ENCODE measurements around the gene AK1.

AK1 gene

GRCh38 chr9:127865645-127866464 lies 11.6 kb downstream of the AK1 start:
- no peak for DNase-seq

DNA sequence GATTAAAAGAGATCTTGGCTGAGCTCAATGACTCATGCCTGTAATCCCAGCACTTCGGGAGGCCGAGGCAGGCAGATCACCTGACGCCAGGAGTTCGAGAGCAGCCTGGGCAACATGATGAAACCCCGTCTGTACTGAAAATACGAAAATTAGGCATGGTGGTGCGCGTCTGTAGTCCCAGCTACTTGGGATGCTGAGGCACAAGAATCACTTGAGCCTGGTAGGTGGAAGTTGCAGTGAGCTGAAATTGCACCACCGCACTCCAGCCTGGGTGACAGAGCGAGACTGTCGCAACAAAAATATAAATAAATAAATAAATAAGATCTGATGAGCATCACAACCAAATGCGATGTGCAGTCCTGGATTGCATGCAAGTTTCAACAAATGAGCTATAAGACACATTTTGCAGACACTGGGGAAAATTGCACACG lies 14.3 kb downstream of the AK1 start:
- DNase-seq: no peak

- peak; percentile 62 for DNase-seq
Observed at GRCh38 chr9:127862075-127863011, 15.1 kb downstream of the AK1 start.

GRCh38 chr9:127860779-127861178 lies 16.7 kb downstream of the AK1 start:
- DNase-seq: no peak

DNA sequence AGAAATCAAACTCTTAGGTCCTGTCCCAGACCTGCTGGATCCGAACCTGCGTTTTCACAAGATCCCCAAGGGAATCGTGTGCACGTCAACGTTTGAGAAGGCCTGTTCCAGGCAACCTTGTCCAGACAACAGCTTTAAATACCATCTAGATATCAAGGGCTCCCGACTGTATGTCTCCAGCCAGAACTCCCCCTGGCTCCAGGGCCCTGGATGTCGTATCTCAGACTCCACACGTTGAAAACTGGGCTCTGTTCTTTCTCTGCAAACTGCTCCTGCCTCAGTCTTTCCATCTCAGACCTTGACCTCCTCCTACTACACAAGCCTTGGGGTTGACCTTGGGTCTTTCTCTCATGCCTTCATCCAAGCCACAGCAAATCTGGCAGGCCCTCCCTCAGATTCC lies 17.2 kb downstream of the AK1 start:
- DNase-seq: no peak

- DNase-seq: no peak
Observed at GRCh38 chr9:127858041-127858512, 19.4 kb downstream of the AK1 start.

GRCh38 chr9:127857278-127857677 lies 20.2 kb downstream of the AK1 start:
- DNase-seq: no peak

- no peak for DNase-seq
Observed at GRCh38 chr9:127856729-127857116, 20.8 kb downstream of the AK1 start.

DNA sequence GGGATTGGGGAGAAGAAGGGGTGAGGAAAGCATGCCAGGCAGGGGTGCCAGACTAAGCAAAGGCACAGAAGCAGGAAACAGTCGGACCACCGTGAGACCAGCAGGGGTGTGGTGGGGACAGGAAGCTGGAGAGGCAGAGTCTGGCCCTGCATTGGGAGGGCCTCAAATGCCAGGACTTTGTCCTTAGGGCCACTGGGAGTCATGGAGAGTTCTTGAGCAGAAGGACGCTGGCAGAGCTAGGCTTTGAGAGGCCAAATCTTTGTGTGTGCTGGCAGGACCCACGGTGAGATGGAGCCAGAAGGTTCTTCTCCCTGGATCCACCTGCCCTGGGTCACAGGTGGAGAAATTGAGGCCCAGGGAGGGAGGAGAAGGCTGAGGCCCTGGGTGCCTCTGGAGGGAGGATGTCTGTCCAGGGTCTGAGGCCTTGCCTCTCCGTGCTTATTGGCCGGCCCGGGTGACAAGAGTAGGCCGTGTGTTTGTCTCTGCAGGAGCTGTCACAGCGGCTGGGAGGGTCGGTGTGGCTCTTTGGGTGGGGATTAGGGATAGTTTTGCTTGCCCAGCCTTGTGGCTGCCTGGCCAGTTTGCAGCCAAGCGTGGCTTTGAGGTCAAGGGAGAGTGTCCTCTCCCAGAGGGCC lies 21.3 kb downstream of the AK1 start:
- no peak for DNase-seq

GRCh38 chr9:127855522-127855921 lies 22.0 kb downstream of the AK1 start:
- no peak for DNase-seq

DNA sequence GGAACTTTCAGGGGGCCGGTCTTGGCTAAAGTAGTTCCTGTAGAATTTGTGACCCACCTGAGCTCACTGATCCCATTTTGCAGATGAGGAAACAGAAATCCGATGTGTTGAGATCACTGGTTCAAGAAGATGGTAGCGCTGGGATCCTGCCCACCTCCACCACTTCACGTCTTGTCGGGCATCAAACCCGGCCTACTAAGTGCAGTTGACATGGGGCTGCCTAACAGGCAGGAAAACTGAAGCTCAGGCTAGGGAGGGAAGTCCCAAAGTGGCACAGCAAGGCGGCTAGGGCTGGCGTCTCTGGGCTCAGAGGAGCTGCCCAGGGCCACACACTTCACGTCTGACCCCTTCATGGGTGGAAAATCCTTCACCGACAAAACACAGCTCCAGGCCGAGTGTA lies 22.5 kb downstream of the AK1 start:
- DNase-seq: no peak

DNA sequence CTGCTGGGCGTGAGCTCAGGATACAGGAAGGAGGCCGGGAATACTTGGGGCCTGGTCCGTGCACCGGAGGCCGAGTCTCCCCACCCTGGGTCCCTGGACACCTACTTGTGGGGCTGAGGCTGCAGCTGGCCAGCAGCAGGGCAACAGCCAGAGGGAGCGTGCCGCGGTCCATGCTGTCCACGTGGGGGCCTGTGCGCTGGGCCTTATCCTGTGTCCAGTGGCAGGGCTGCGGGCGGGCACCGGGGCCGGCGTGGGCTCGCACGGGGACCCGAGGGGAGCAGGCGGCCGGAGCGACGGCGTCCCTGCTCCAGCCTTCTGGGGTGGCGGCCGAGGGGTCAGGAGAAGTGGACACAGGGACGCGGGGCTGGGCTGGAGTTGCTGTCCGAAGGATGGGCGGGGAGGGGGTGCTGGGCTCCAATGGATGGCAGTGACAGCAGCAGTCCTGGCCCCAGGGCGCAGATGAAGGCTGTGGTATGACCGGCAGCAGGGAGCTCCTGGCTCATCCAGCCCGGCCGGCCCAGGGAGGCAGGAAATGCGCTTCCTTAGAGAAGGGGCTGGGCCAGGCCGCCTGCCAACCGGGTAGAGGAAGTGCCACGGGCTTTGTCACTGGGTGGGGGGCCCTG lies 23.2 kb downstream of the AK1 start, which contains the start of gene ENG:
ENG (minus strand) TSS at position 475 of the 623 bp plus-strand sequence; CDS start at position 172, 303 bp downstream.
- DNase-seq: no peak

DNA sequence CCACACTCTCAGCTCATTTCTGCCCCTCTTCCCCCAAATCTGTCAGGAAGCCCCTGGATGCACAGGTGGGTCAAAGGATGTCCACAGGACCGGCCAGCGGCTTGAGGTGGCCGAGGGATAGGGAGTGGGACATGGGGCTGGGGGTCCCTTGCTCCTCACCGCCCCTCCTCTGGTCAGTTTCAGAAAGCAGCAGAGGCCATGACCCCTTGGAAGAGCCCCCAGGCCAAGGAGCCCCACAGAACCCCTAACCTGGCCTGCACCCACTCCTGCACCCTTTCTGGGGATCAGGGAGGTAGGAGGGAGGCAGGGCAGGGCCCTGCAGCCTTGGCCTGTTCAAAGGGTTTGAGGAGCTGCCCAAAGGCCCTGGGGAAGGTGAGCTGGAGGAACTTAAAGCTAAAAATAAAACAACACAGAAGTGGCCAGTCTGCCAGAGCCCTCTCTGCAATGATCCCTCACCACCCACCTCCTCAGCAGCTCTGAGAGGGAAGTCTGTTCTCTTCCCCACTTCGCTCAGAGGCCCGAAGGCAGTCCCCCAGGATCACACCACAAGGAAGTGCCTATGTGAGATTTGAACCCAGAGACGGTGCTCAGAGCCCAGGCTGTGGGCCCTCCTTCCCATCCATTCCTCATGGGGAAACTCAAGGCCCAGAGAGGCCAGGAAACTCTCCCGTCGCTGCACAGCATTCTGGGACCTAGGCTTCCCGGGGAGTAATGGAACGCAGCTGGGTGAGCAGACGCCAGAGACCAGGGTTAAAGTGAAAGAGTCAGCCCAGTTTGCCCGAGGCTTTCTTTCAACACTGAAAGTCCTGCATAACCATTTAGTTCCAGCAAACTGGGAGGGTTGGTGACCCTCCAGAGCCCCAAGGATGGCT lies 23.9 kb downstream of the AK1 start:
- no peak for DNase-seq

- DNase-seq: no peak
Observed at GRCh38 chr9:127852829-127853228, 24.6 kb downstream of the AK1 start.

DNA sequence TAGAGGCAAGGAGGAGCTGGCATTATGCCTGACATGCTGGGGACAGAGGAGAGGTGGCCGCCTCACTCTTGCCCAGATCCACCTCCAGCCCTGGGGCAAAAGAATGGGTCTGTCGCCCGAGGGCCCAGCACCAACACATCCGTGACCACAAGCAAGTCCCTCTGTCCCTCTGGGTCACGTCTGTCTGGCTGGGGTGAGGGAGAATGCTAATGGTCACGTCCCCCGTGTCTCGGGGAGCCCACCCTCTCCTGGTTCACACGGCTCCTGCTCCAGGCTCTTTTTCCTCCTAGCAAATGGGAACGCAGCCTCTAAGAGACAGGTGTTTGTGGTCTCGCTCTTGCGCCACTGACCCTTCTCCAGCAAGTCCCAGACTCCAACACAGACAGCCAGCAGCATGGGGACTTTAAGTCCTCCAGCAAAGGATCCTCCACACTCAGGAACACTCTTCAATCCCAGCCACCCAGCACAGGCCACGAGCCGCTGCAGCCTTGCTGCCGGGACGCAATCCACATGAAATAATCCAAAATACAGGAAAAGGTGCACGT lies 27.1 kb downstream of the AK1 start:
- no peak for DNase-seq

DNA sequence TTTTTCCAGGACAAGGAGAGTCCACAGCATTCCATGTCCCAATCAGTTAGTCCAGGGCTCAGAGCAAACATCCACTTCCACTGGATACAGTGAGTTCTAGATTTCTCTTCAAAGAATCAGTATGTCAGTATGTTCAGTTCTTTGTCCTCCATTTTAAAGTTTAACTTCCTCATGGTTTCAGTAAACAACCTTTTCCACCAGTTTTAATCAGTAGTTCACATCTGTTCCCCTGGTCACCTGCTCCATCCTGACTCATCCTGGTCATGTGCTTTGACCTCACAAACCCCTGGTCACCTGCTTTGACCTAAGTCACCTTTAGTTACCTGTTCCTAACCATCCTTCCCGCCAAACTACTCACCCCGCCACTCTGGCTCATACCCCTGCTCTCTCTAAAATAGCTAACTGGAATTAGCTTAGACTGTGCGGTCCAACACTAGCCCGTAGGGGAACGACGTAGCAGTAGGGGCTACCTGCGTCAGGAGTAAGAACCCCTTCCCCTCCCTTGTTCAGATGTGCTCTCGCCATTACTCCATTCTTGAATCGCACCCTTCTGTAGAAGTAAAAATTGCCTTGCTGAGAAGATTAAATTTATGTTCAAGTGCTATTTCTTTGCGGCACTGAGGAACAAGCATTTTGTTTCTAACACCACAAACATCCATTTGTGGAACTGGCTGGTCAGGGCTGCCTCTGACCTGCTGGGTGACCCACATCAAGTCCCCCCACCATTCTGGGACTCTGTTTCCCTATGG lies 28.5 kb downstream of the AK1 start:
- DNase-seq: no peak

DNA sequence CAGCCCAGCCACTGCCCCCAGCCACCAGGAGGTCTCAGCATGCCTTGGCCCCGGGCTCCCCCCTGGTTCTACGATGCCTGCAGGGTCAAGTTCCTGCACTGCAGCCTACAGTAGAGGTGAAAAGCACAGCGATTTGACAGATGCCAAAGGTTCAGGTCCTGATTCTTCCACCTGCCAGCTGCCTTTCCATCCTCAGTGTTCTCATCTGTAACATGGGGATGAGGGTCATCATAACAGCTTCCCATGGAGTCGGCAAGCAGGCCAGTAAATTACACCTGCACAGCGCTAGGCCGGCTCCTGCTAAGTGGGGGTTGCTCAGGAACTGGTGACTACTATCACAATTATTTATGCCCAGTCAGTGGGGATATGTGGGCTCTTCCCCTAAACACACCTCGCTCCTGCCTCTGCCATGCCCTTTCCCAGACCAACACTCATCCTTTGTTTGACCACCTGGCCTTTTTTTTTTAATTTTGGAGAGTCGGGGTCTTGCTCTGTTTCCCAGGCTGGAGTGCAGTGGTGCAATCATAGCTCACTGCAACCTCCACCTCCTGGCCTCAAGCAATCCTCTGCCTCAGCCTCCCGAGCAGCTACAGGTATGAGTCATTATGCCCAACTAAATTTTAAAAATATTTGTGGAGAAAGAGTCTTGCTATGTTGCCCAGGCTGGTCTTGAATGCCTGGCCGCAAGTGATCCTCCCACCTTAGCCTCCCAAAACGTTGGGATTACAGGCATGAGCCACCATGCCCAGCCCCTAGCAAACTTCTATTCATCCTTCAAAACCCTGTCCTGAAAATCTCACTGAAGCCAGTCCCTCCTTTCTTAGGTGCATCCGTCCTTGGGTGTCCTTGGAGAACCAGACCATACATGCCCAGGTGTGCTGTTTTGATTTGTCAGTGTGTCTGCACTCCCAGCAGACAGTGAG lies 29.4 kb downstream of the AK1 start:
- DNase-seq: no peak

- DNase-seq: no peak
Observed at GRCh38 chr9:127847178-127847510, 30.3 kb downstream of the AK1 start.

- no peak for DNase-seq
Observed at GRCh38 chr9:127846443-127847177, 30.9 kb downstream of the AK1 start.
